GM12878 (cell line): ENCODE data around the gene DEFB132. TPM values are rescaled to one million over a fixed set of nuclear protein-coding genes. Genes with fewer than 3 reads are reported as not detected.
"Not testable (repeated sequence)": the region's sequence is repeated elsewhere in the genome, so short reads cannot be mapped to it uniquely, and the experiment has no call there.

ENCODE experiments used
- ATAC-seq: fragments of 200-7000 bp; cut with Tn5 transposase; 3 replicates; pipeline ENCODE4 v1.9.1; 2020; ENCODE audit warnings: mild to moderate bottlenecking, moderate library complexity
- BruUV-seq: library from RNA; stranded (reverse); fragments of 400-500 nt; replicated peaks from 2 replicates; lab custom pipeline; 2021; lab: Mats Ljungman, UMichigan
- CTCF ChIA-PET: fragments of 300-600 bp; sonication (Branson Sonifier 250); formaldehyde crosslinking; extraction: SDS; loops from one replicate; lab custom pipeline; 2021; ENCODE audit warnings: inconsistent platforms; lab: Yijun Ruan, JAX
- POLR2A ChIA-PET: fragments of 350-600 bp; formaldehyde crosslinking; extraction: SDS; loops from one replicate; lab custom pipeline; 2021; ENCODE audit warnings: inconsistent platforms; lab: Charles Lee
- RAD21 ChIA-PET: fragments of 300-600 bp; sonication (Branson Sonifier 250); formaldehyde crosslinking; loops from one replicate; lab custom pipeline; 2023; ENCODE audit warnings: antibody characterized with exemption; ENCODE audit not compliant: unreplicated experiment; lab: Charles Lee
- SMC1A ChIA-PET: fragments of 300-600 bp; sonication (Branson Sonifier 250); formaldehyde crosslinking; loops from one replicate; lab custom pipeline; 2023; ENCODE audit not compliant: unreplicated experiment, uncharacterized antibody; lab: Charles Lee
- DNase-seq: peaks from one replicate; pipeline ENCODE4 v3.0.0-alpha.2; 2011; ENCODE audit warnings: low read depth, low spot score
- FAIRE-seq: peaks from 3 replicates; lab custom pipeline; 2011; peaks lifted over from hg19 to GRCh38; lab: Jason Lieb, UNC
- H2AFZ ChIP-seq: 2 replicates; pipeline ENCODE4 v1.6.0; 2011; ENCODE audit warnings: low read depth, low read length, control low read depth; ENCODE audit not compliant: control insufficient read depth
- H3K27ac ChIP-seq: 2 replicates; pipeline ENCODE4 v1.5.1; 2011; ENCODE audit warnings: control low read depth; ENCODE audit not compliant: control insufficient read depth, insufficient read depth
- H3K27me3 ChIP-seq, 2 experiments: replicated peaks in 1 of 2; 2 replicates each; pipeline versions ENCODE4 v1.6.0 to v1.6.1; 2011; ENCODE audit warnings: low read length in 1 of 2; ENCODE audit not compliant: control insufficient read depth in 2 of 2, insufficient read depth in 2 of 2
- H3K36me3 ChIP-seq, 2 experiments: 2 replicates each; pipeline ENCODE4 v1.5.1; 2011; ENCODE audit warnings: low read length in 1 of 2; ENCODE audit not compliant: control insufficient read depth in 2 of 2, insufficient read depth in 2 of 2
- H3K4me1 ChIP-seq: 2 replicates; pipeline ENCODE4 v1.6.1; 2011; ENCODE audit warnings: mild to moderate bottlenecking, low read length, moderate library complexity, mixed read lengths; ENCODE audit not compliant: control insufficient read depth, insufficient read depth
- H3K4me2 ChIP-seq: 2 replicates; pipeline ENCODE4 v1.6.0; 2011; ENCODE audit warnings: control low read depth; ENCODE audit not compliant: control insufficient read depth, insufficient read depth
- H3K4me3 ChIP-seq: fragments of 200-600 bp; sonication (generic); 2 replicates; pipeline ENCODE4 v1.5.1; 2016
- H3K79me2 ChIP-seq: 2 replicates; pipeline ENCODE4 v1.6.0; 2011; ENCODE audit warnings: low read length; ENCODE audit not compliant: control insufficient read depth, insufficient read depth
- H3K9ac ChIP-seq: 2 replicates; pipeline ENCODE4 v1.8.0; 2011; ENCODE audit warnings: low read length, control low read depth, mixed read lengths; ENCODE audit not compliant: control insufficient read depth, insufficient read depth
- H3K9me3 ChIP-seq: replicated peaks from 3 replicates; pipeline ENCODE4 v1.5.1; 2011; ENCODE audit warnings: mild to moderate bottlenecking, low read length; ENCODE audit not compliant: control insufficient read depth, insufficient read depth
- H4K20me1 ChIP-seq: 2 replicates; pipeline ENCODE4 v1.6.0; 2011; ENCODE audit not compliant: control insufficient read depth, insufficient read depth
- ASH2L ChIP-seq: fragments of 300-600, 200-600 bp; sonication (generic); IDR thresholded peaks from 2 replicates; pipeline ENCODE4 v1.6.1; 2017; ENCODE audit warnings: low read depth, mild to moderate bottlenecking, borderline replicate concordance
- ATF7 ChIP-seq: fragments of 450-650 bp; IDR thresholded peaks from 2 replicates; pipeline ENCODE4 v1.6.1; 2016; ENCODE audit warnings: low read depth, mild to moderate bottlenecking
- BHLHE40 ChIP-seq, 2 experiments: fragments of 450-650 bp in 1 of 2; IDR thresholded peaks; 2 replicates each; pipeline ENCODE4 v1.6.1; 2011 to 2017; ENCODE audit warnings: low read depth in 2 of 2, borderline replicate concordance in 1 of 2, improper control_type of control experiment in 1 of 2, low read length in 1 of 2, mild to moderate bottlenecking in 1 of 2
- EZH2 ChIP-seq: IDR thresholded peaks from 2 replicates; pipeline ENCODE4 v1.6.1; 2012; ENCODE audit warnings: low read depth, mild to moderate bottlenecking, control low read depth, inconsistent platforms, low read length, borderline replicate concordance; ENCODE audit not compliant: control insufficient read depth
- FOXM1 ChIP-seq: IDR thresholded peaks from 2 replicates; pipeline ENCODE4 v1.6.1; 2012; ENCODE audit warnings: low read depth, mild to moderate bottlenecking, inconsistent platforms, low read length, moderate library complexity
- HDAC2 ChIP-seq: fragments of 200-600 bp; sonication (generic); IDR thresholded peaks from 2 replicates; pipeline ENCODE4 v1.6.1; 2017
- JUNB ChIP-seq: IDR thresholded peaks from 2 replicates; pipeline ENCODE4 v1.6.1; 2016; ENCODE audit warnings: antibody characterized with exemption, mild to moderate bottlenecking
- LARP7 ChIP-seq: fragments of 450-650 bp; IDR thresholded peaks from 2 replicates; pipeline ENCODE4 v1.6.1; 2017; ENCODE audit warnings: mild to moderate bottlenecking
- MYB ChIP-seq: fragments of 150-350 bp; IDR thresholded peaks from 2 replicates; pipeline ENCODE4 v1.6.1; 2014; ENCODE audit warnings: mild to moderate bottlenecking, low read depth, low read length, borderline replicate concordance
- MYC ChIP-seq: IDR thresholded peaks from 2 replicates; pipeline ENCODE4 v1.6.1; 2011; ENCODE audit warnings: mild to moderate bottlenecking, low read length, moderate library complexity, inconsistent platforms; ENCODE audit not compliant: insufficient read depth, insufficient replicate concordance, insufficient read length, severe bottlenecking
- NFXL1 ChIP-seq: fragments of 450-650 bp; IDR thresholded peaks from 2 replicates; pipeline ENCODE4 v1.6.1; 2017; ENCODE audit warnings: antibody characterized with exemption, mild to moderate bottlenecking, borderline replicate concordance
- NRF1 ChIP-seq: conservative IDR thresholded peaks from 2 replicates; pipeline ENCODE4 v1.6.1; 2011; ENCODE audit warnings: mild to moderate bottlenecking, low read depth, low read length, improper control_type of control experiment
- SP1 ChIP-seq: IDR thresholded peaks from one replicate; pipeline ENCODE4 v1.6.1; 2011; ENCODE audit warnings: low read depth, low read length
- SREBF2 ChIP-seq: IDR thresholded peaks from 2 replicates; pipeline ENCODE4 v1.6.1; 2012; ENCODE audit warnings: mild to moderate bottlenecking, low read length
- SRF ChIP-seq, 2 experiments: IDR thresholded peaks; 2 replicates each; pipeline ENCODE4 v1.6.1; 2011; ENCODE audit warnings: low read depth in 2 of 2, low read length in 2 of 2, mild to moderate bottlenecking in 1 of 2, moderate library complexity in 1 of 2
- ZNF217 ChIP-seq: fragments of 450-650 bp; IDR thresholded peaks from 2 replicates; pipeline ENCODE4 v1.6.1; 2017; ENCODE audit warnings: antibody characterized with exemption, mild to moderate bottlenecking
- ZNF384 ChIP-seq: IDR thresholded peaks from 2 replicates; pipeline ENCODE4 v1.6.1; 2012; ENCODE audit warnings: low read depth, mild to moderate bottlenecking, low read length, improper control_type of control experiment, borderline replicate concordance
- ZNF622 ChIP-seq: fragments of 450-650 bp; IDR thresholded peaks from 2 replicates; pipeline ENCODE4 v1.6.1; 2017; ENCODE audit warnings: mild to moderate bottlenecking, inconsistent platforms
- WGBS: methylation state at CpG from one replicate; pipeline ENCODE4 v1.1.6; 2016; ENCODE audit warnings: low lambda C conversion rate; ENCODE audit not compliant: insufficient replicate concordance, insufficient coverage; ENCODE audit errors: missing lambda C conversion rate; 5-methylcytosine and 5-hydroxymethylcytosine counted together
- in situ Hi-C: fragments of 300-500 bp; cut with MboI; formaldehyde crosslinking; loops from 9 replicates; pipeline ENCODE4 v1.14.3; 2018; ENCODE audit warnings: mixed read lengths
- intact Hi-C: fragments of 100-400 bp; cut with micrococcal nuclease; formaldehyde crosslinking; loops from one replicate; pipeline ENCODE4 v1.14.2; 2022; ENCODE audit not compliant: unreplicated experiment
- polyA plus RNA-seq, 11 experiments: library from polyadenylated mRNA; depleted of rRNA in 4 of 11; unstranded in 6 of 11; stranded (reverse) in 5 of 11; fragments of >200 nt; fragmentation: Nextera tagmentation in 4 of 11; fragmentation: Illumina TruSeq in 1 of 11; extraction: Ambion mirVana in 4 of 11; extraction: Trizol in 1 of 11; gene quantifications; 1 replicate in 1 of 11; 2 replicates in 10 of 11; pipeline versions ENCODE4 v1.2.1 to v1.2.3, GENCODE V29; 2011 to 2016; ENCODE audit warnings: inconsistent platforms in 2 of 11, missing spikeins in 2 of 11, low read depth in 1 of 11
- total RNA-seq, 4 experiments: library from RNA; depleted of rRNA in 3 of 4; stranded (reverse); fragments of >200 nt in 3 of 4; fragmentation: Illumina TruSeq in 1 of 4; extraction: Trizol in 1 of 4; gene quantifications; 2 replicates each; pipeline versions ENCODE4 v1.2.1 to v1.2.3, GENCODE V29; 2013 to 2021
- TF ChIP-seq, protein P1 (sequence below): IDR thresholded peaks from 2 replicates; pipeline ENCODE4 v1.6.1; 2011; ENCODE audit warnings: low read depth, low read length, improper control_type of control experiment, borderline replicate concordance

DEFB132 gene
- total and polyA plus RNA-seq, 10 of the 15 experiments (the other 5 are each of a cell fraction or from before 2014, with no cell fraction given) = not detected

DNA sequence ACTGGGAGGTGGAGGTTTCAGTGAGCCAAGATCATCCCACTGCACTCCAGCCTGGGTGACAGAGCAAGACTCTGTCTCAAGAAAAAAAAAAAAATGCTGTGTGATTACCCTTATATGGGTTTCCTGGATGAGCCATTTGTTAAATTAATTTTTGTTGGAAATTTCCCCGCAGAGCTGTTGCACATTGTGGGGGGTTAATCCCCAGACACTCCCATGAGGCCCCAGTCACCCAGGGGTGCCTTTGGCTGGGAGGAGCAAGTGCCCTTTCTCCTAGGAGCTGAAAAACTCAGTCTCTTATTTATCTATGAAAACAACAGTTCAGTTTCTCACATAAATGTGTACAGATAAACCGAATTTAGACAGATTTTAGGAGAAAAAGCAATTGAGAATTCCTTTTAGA lies 4.7 kb upstream of the DEFB132 start:
- CTCF ChIA-PET = interaction anchor here (0.6 to 1.7 kb wide), 2 partner anchors 14 to 80 kb away, joined by 3 to 9 read pairs; no protein-coding TSS in a partner anchor
- no peaks in the 10 kb centered on the region for H3K4me1 ChIP-seq
- H3K27ac ChIP-seq = no peak overlapping the region
- in situ Hi-C loops (no loop called here), intact Hi-C loops (no loop called here)
- no peaks in the 10 kb centered on the region for H3K9me3 ChIP-seq
- TF ChIP-seq SREBF2 (no peak), LARP7 (no peak), NRF1 (no peak), MYC (no peak), NFXL1 (no peak), ZNF384 (no peak), SRF (IDR thresholded peaks at IDR 0.05; ENCODE audit: low read depth in 2 of 2, low read length in 2 of 2) (no peak), SP1 (no peak), MYB (no peak), ZNF622 (no peak), ASH2L (no peak), FOXM1 (no peak), ZNF217 (no peak), EZH2 (no peak), ATF7 (no peak), BHLHE40 (IDR thresholded peaks at IDR 0.05; ENCODE audit: borderline replicate concordance in 1 of 2, low read depth in 2 of 2, low read length in 1 of 2) (no peak), HDAC2 (no peak), JUNB (no peak)
- TF ChIP-seq, protein P1, sequence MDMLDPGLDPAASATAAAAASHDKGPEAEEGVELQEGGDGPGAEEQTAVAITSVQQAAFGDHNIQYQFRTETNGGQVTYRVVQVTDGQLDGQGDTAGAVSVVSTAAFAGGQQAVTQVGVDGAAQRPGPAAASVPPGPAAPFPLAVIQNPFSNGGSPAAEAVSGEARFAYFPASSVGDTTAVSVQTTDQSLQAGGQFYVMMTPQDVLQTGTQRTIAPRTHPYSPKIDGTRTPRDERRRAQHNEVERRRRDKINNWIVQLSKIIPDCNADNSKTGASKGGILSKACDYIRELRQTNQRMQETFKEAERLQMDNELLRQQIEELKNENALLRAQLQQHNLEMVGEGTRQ = no peak
- RAD21 ChIA-PET = interaction anchor here (1.2 kb wide), 1 partner anchor 11 kb away, joined by 3 read pairs; no protein-coding TSS in a partner anchor
- no peak for DNase-seq
- H4K20me1 ChIP-seq = no peaks in the 10 kb centered on the region
- H3K4me2 ChIP-seq = no peak overlapping the region
- BruUV-seq = no TSS peak
- no peaks in the 10 kb centered on the region for H3K36me3 ChIP-seq
- H3K4me3 ChIP-seq = no peak overlapping the region
- H3K79me2 ChIP-seq = no peaks in the 10 kb centered on the region
- POLR2A ChIA-PET = no interaction called here
- WGBS = 0% methylated on average over 2 of the region's 2 CpGs
- no peaks in the 10 kb centered on the region; a peak in 2 of 4 replicates for H3K27me3 ChIP-seq
- no peak for ATAC-seq
- SMC1A ChIA-PET = interaction anchor here (1.2 kb wide), 1 partner anchor 9 kb away, joined by 4 read pairs; no protein-coding TSS in a partner anchor
- FAIRE-seq = no peak
- no peak overlapping the region for H2AFZ ChIP-seq
- no peak overlapping the region for H3K9ac ChIP-seq

DNA sequence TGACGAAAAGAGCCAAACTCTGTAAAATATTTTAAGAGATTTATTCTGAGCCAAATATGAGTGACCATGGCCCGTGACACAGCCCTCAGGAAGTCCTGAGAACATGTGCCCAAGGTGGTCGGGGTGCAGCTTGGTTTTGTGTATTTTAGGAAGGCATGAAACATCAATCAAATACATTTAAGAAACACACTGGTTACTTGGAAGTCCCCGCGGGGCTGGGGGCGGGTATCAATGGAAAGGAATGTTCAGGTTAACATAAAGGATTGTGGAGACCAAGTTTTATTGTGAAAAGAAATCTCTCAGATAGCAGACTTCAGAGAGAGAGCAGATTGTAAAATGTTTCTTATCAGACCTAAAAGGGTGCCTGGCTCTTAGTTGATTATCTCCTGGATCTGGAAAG lies 4.1 kb upstream of the DEFB132 start:
- H3K4me2 ChIP-seq, H3K4me1 ChIP-seq, in situ Hi-C loops, H3K36me3 ChIP-seq, intact Hi-C loops, H3K9ac ChIP-seq, H2AFZ ChIP-seq, H3K4me3 ChIP-seq, H3K79me2 ChIP-seq, BruUV-seq, ATAC-seq, H4K20me1 ChIP-seq, H3K27ac ChIP-seq, POLR2A ChIA-PET, FAIRE-seq, DNase-seq, H3K27me3 ChIP-seq, H3K9me3 ChIP-seq: not testable (repeated sequence)
- ChIA-PET SMC1A (interaction anchor here (1.2 kb wide), 1 partner anchor 10 kb away, joined by 4 read pairs; no protein-coding TSS in a partner anchor), CTCF (interaction anchor here (1.7 kb wide), 1 partner anchor 13 kb away, joined by 9 read pairs; no protein-coding TSS in a partner anchor), RAD21 (interaction anchor here (1.2 kb wide), 1 partner anchor 10 kb away, joined by 3 read pairs; no protein-coding TSS in a partner anchor)
- WGBS = 42% methylated on average over 6 of the region's 6 CpGs
